Measurements from ENCODE around the gene ZCCHC2. TPM values are rescaled to one million over a fixed set of nuclear protein-coding genes. Genes with fewer than 3 reads are reported as not detected.

Gene ZCCHC2
- total and polyA plus RNA-seq, 2 donors (not counting 3 experiments of a cell fraction or from before 2014, with no cell fraction given), result 16.2 to 27.2 TPM

DNA sequence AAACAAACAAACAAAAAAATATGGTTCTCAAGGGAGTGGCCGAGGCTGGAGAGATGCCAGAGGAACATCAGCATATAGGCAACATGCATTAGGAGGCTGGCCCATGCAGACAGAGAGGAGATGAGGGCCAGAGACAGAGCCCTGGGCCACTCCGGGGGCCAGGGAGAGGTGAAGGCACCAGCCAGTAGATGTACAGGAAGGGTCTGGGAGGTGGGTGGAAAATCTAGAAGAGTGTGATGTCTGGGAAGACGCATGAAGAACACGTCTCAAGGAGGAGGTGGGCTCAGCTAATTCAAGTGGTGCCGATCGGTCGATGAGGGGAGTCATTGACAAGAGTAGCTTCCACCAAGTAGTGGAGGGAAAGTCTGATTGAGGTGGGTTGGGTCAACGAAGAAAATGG, 79.9 kb downstream of the ZCCHC2 start:
- no peak overlapping the region for H3K9ac ChIP-seq (replicated peaks; ENCODE audit: extremely low read depth, insufficient read depth, low read length)
- no peak overlapping the region for H3K27ac ChIP-seq (ENCODE audit: insufficient read depth, low read depth, low read length)
- CTCF ChIA-PET, result interaction anchor here (1.5 kb wide), 1 partner anchor 16 kb away, joined by 3 read pairs; no protein-coding TSS in a partner anchor
- dilution Hi-C loops (cut with MboI; ENCODE audit: extremely low pct_ligation_motif_present, low sequenced_read_pairs), result no loop called here
- no peaks in the 10 kb centered on the region for H4K20me1 ChIP-seq (replicated peaks; ENCODE audit: control insufficient read depth, extremely low read depth, insufficient read depth, low read length)
- BruUV-seq (replicated peaks), result no TSS peak
- POLR2A ChIA-PET, result no interaction called here
- TF ChIP-seq MAX (IDR thresholded peaks at IDR 0.05; ENCODE audit: insufficient read depth, insufficient read length) (no peak), MYC (IDR thresholded peaks at IDR 0.05; ENCODE audit: low read depth, low read length) (no peak), POLR2A (IDR thresholded peaks at IDR 0.05; ENCODE audit: low read depth, low read length) (no peak)
- H3K4me3 ChIP-seq (replicated peaks in 1 of 3; ENCODE audit: insufficient read depth in 1 of 3, low read depth in 1 of 3, low read length in 3 of 3), result no peak overlapping the region
- no peaks in the 10 kb centered on the region for H3K4me1 ChIP-seq (ENCODE audit: control insufficient read depth, extremely low read depth, insufficient read depth, low read length)
- no peaks in the 10 kb centered on the region for H3K9me3 ChIP-seq (replicated peaks; ENCODE audit: control insufficient read depth, insufficient read depth, low read length)
- peaks cover 11 to 18% of the 10 kb centered on the region in 2 experiments for H3K27me3 ChIP-seq (ENCODE audit: control insufficient read depth in 2 of 2, insufficient read depth in 2 of 2, low read length in 2 of 2)
- FAIRE-seq (no peak), DNase-seq (ENCODE audit: low read depth, low spot score) (no peak)
- no peaks in the 10 kb centered on the region for H3K9me1 ChIP-seq (replicated peaks; ENCODE audit: control insufficient read depth, extremely low read depth, insufficient read depth, low read length)
- intact Hi-C loops (cut with micrococcal nuclease), result no loop called here
- no peak overlapping the region for H3K4me2 ChIP-seq (ENCODE audit: insufficient read depth, low read length)
- no peaks in the 10 kb centered on the region for H3K36me3 ChIP-seq (ENCODE audit: control insufficient read depth in 2 of 2, extremely low read depth in 1 of 2, insufficient read depth in 2 of 2, low read length in 2 of 2)
- no peak overlapping the region for H2AFZ ChIP-seq (ENCODE audit: low read depth, low read length)
- no peaks in the 10 kb centered on the region for H3K79me2 ChIP-seq (ENCODE audit: control insufficient read depth, insufficient read depth, low read length)

- no peak for TF ChIP-seq CTCF (IDR thresholded peaks at IDR 0.05; ENCODE audit: extremely low read depth in 1 of 2, insufficient read depth in 1 of 2, low read depth in 1 of 2, low read length in 2 of 2)
- no peak for TF ChIP-seq MYC (IDR thresholded peaks at IDR 0.05; ENCODE audit: low read depth, low read length)
- TF ChIP-seq JUN (IDR thresholded peaks at IDR 0.05; ENCODE audit: borderline replicate concordance, insufficient read depth, insufficient read length, low read depth), result no peak
- no peak for TF ChIP-seq POLR2A (IDR thresholded peaks at IDR 0.05; ENCODE audit: low read depth, low read length)
- no peak for TF ChIP-seq FOS (IDR thresholded peaks at IDR 0.05; ENCODE audit: borderline replicate concordance, insufficient read depth, low read length)
- no peak for TF ChIP-seq EZH2 (IDR thresholded peaks at IDR 0.05; ENCODE audit: borderline replicate concordance, low read depth, low read length, severe bottlenecking)
- TF ChIP-seq POLR2AphosphoS5 (IDR thresholded peaks at IDR 0.05; ENCODE audit: insufficient read depth, low read depth, low read length), result no peak
- TF ChIP-seq GATA2 (IDR thresholded peaks at IDR 0.05; ENCODE audit: insufficient read depth, insufficient read length, low read depth, low read length), result no peak
- no peak for TF ChIP-seq MAX (IDR thresholded peaks at IDR 0.05; ENCODE audit: insufficient read depth, insufficient read length)
- Histone ChIP-seq H3K79me2 (ENCODE audit: control insufficient read depth, insufficient read depth, low read length) (no peaks in the 10 kb centered on the region), H3K4me1 (ENCODE audit: control insufficient read depth, extremely low read depth, insufficient read depth, low read length) (no peaks in the 10 kb centered on the region), H3K9me3 (replicated peaks; ENCODE audit: control insufficient read depth, insufficient read depth, low read length) (no peaks in the 10 kb centered on the region), H3K27ac (ENCODE audit: insufficient read depth, low read depth, low read length) (no peak overlapping the region), H3K9me1 (replicated peaks; ENCODE audit: control insufficient read depth, extremely low read depth, insufficient read depth, low read length) (no peaks in the 10 kb centered on the region), H4K20me1 (replicated peaks; ENCODE audit: control insufficient read depth, extremely low read depth, insufficient read depth, low read length) (no peaks in the 10 kb centered on the region), H3K9ac (replicated peaks; ENCODE audit: extremely low read depth, insufficient read depth, low read length) (no peak overlapping the region), H3K4me3 (replicated peaks in 1 of 3; ENCODE audit: insufficient read depth in 1 of 3, low read depth in 1 of 3, low read length in 3 of 3) (no peak overlapping the region), H3K27me3 (ENCODE audit: control insufficient read depth in 2 of 2, insufficient read depth in 2 of 2, low read length in 2 of 2) (peaks cover 11 to 18% of the 10 kb centered on the region in 2 experiments), H2AFZ (ENCODE audit: low read depth, low read length) (no peak overlapping the region), H3K4me2 (ENCODE audit: insufficient read depth, low read length) (no peak overlapping the region), H3K36me3 (ENCODE audit: control insufficient read depth in 2 of 2, extremely low read depth in 1 of 2, insufficient read depth in 2 of 2, low read length in 2 of 2) (no peaks in the 10 kb centered on the region)
- no peak for DNase-seq (ENCODE audit: low read depth, low spot score)
- intact Hi-C loops (cut with micrococcal nuclease) (no loop called here), dilution Hi-C loops (cut with MboI; ENCODE audit: extremely low pct_ligation_motif_present, low sequenced_read_pairs) (no loop called here)
- no peak for FAIRE-seq
- no TSS peak for BruUV-seq (replicated peaks)
- CTCF ChIA-PET, result interaction anchor here (1.5 kb wide), 1 partner anchor 17 kb away, joined by 3 read pairs; no protein-coding TSS in a partner anchor
- POLR2A ChIA-PET, result no interaction called here
These were observed 80.4 kb downstream of the ZCCHC2 start for GRCh38 chr18:62603211-62603610.

All from endothelial cell of umbilical vein (primary cell).